HepG2 (cell line): ENCODE data around the gene PRELID1. TPM values are rescaled to one million over a fixed set of nuclear protein-coding genes. Genes with fewer than 3 reads are reported as not detected.

Source experiments
- ATAC-seq: fragments of 200-7000 bp; cut with Tn5 transposase; 3 replicates; pipeline ENCODE4 v1.9.1; 2020; ENCODE audit warnings: mild to moderate bottlenecking, moderate library complexity
- BruUV-seq: library from RNA; stranded (reverse); fragments of 400-500 nt; replicated peaks from 2 replicates; lab custom pipeline; 2021; lab: Mats Ljungman, UMichigan
- CTCF ChIA-PET: fragments of 300-600 bp; formaldehyde crosslinking; extraction: SDS; loops from one replicate; lab custom pipeline; 2021; ENCODE audit warnings: low total read pairs, inconsistent platforms, low intra/inter-chr PET ratio; lab: Yijun Ruan, JAX
- POLR2A ChIA-PET: fragments of 350-600 bp; sonication (Branson Sonifier 250); formaldehyde crosslinking; loops from one replicate; lab custom pipeline; 2020; ENCODE audit warnings: antibody characterized with exemption, inconsistent platforms; lab: Yijun Ruan, JAX
- DNase-seq: peaks from one replicate; pipeline ENCODE4 v3.0.0-alpha.2; 2015; ENCODE audit warnings: low spot score
- FAIRE-seq: peaks from 3 replicates; lab custom pipeline; 2011; peaks lifted over from hg19 to GRCh38; lab: Jason Lieb, UNC
- H2AFZ ChIP-seq: one replicate; pipeline ENCODE4 v1.6.1; 2011; ENCODE audit warnings: low read length, inconsistent platforms
- H3K27ac ChIP-seq: fragments of 300-600 bp; 3 replicates; pipeline ENCODE4 v1.8.0; 2011; ENCODE audit warnings: mixed run types, mild to moderate bottlenecking, mixed read lengths, low read length, inconsistent platforms; ENCODE audit not compliant: insufficient read depth; ENCODE audit errors: extremely low read length
- H3K27me3 ChIP-seq, 2 experiments: fragments of 200-600 bp in 1 of 2; 2 replicates in 1 of 2; 3 replicates in 1 of 2; pipeline versions ENCODE4 v1.6.0 to v1.8.0; 2011; ENCODE audit warnings: low read length in 2 of 2, mild to moderate bottlenecking in 2 of 2, moderate library complexity in 2 of 2, inconsistent platforms in 1 of 2; ENCODE audit not compliant: insufficient read depth in 2 of 2, control insufficient read depth in 1 of 2
- H3K36me3 ChIP-seq, 2 experiments: fragments of 200-600 bp in 1 of 2; replicated peaks in 1 of 2; 2 replicates in 1 of 2; 3 replicates in 1 of 2; pipeline versions ENCODE4 v1.5.1 to v1.8.0; 2011; ENCODE audit warnings: low read length in 2 of 2, inconsistent platforms in 1 of 2; ENCODE audit not compliant: insufficient read depth in 2 of 2, control insufficient read depth in 1 of 2
- H3K4me1 ChIP-seq: 2 replicates; pipeline ENCODE4 v1.5.1; 2012; ENCODE audit warnings: low read length, inconsistent platforms; ENCODE audit not compliant: insufficient read depth
- H3K4me2 ChIP-seq: 2 replicates; pipeline ENCODE4 v1.6.0; 2011; ENCODE audit warnings: low read depth, low read length, inconsistent platforms
- H3K4me3 ChIP-seq, 3 experiments: fragments of 200-600 bp in 1 of 3; sonication (generic), shearing (Covaris generic) in 1 of 3; replicated peaks in 1 of 3; 2 replicates each; pipeline ENCODE4 v1.5.1; 2011 to 2016; ENCODE audit warnings: low read length in 3 of 3, inconsistent platforms in 2 of 3, low read depth in 2 of 3, mild to moderate bottlenecking in 2 of 3, control low read depth in 1 of 3, mixed read lengths in 1 of 3; ENCODE audit not compliant: insufficient read depth in 1 of 3
- H3K79me2 ChIP-seq: one replicate; pipeline ENCODE4 v1.6.1; 2011; ENCODE audit warnings: low read length, inconsistent platforms; ENCODE audit not compliant: insufficient read depth
- H3K9ac ChIP-seq: 2 replicates; pipeline ENCODE4 v1.6.0; 2011; ENCODE audit warnings: mild to moderate bottlenecking, low read depth, low read length, inconsistent platforms; ENCODE audit not compliant: insufficient read depth
- H3K9me3 ChIP-seq: 2 replicates; pipeline ENCODE4 v1.5.1; 2012; ENCODE audit warnings: mild to moderate bottlenecking, low read length
- H4K20me1 ChIP-seq: 2 replicates; pipeline ENCODE4 v1.6.0; 2011; ENCODE audit warnings: inconsistent platforms, mild to moderate bottlenecking, low read length, moderate library complexity; ENCODE audit not compliant: insufficient read depth
- CEBPB ChIP-seq: IDR thresholded peaks from 2 replicates; pipeline ENCODE4 v1.6.1; 2011; ENCODE audit warnings: low read depth, low read length, improper control_type of control experiment, borderline replicate concordance
- FOSL1 ChIP-seq: sonication (generic); formaldehyde crosslinking; IDR thresholded peaks from 2 replicates; pipeline ENCODE4 v1.9.0; 2021; ENCODE audit warnings: missing genetic modification reagents, borderline replicate concordance
- KMT2B ChIP-seq: IDR thresholded peaks from 2 replicates; pipeline ENCODE4 v1.6.1; 2016; ENCODE audit warnings: missing genetic modification reagents, missing compliant biosample characterization
- MEF2D ChIP-seq: sonication (generic); formaldehyde crosslinking; IDR thresholded peaks from 2 replicates; pipeline ENCODE4 v1.5.1; 2020; ENCODE audit warnings: mild to moderate bottlenecking, missing genetic modification reagents
- RBFOX2 ChIP-seq: fragments of 200-400 bp; formaldehyde crosslinking; IDR thresholded peaks from 2 replicates; pipeline ENCODE4 v1.6.1; 2017; ENCODE audit warnings: low read depth, mild to moderate bottlenecking, low read length
- SOX13 ChIP-seq, 3 experiments: fragments of 450-650 bp in 1 of 3; sonication (generic) in 1 of 3; formaldehyde crosslinking in 1 of 3; IDR thresholded peaks in 2 of 3; conservative IDR thresholded peaks in 1 of 3; 2 replicates each; pipeline versions ENCODE4 v1.5.0 to v1.6.1; 2016 to 2020; ENCODE audit warnings: antibody characterized with exemption in 1 of 3, mild to moderate bottlenecking in 1 of 3, missing compliant biosample characterization in 1 of 3, missing genetic modification reagents in 1 of 3, moderate library complexity in 1 of 3
- ZNF431 ChIP-seq: sonication (generic); formaldehyde crosslinking; IDR thresholded peaks from 2 replicates; pipeline ENCODE4 v1.9.0; 2022; ENCODE audit warnings: missing genetic modification reagents, low read depth, mild to moderate bottlenecking, borderline replicate concordance
- ZNF44 ChIP-seq: sonication (generic); formaldehyde crosslinking; IDR thresholded peaks from 2 replicates; pipeline ENCODE4 v1.5.1; 2020; ENCODE audit warnings: mild to moderate bottlenecking, missing genetic modification reagents
- ZNF607 ChIP-seq: sonication (generic); formaldehyde crosslinking; IDR thresholded peaks from 2 replicates; pipeline ENCODE4 v1.5.1; 2020; ENCODE audit warnings: missing genetic modification reagents, mild to moderate bottlenecking, borderline replicate concordance
- ZNF652 ChIP-seq: IDR thresholded peaks from 2 replicates; pipeline ENCODE4 v1.6.1; 2016; ENCODE audit warnings: low read depth, borderline replicate concordance
- WGBS: methylation state at CpG from one replicate; pipeline ENCODE4 v1.1.6; 2017; ENCODE audit warnings: low lambda C conversion rate; 5-methylcytosine and 5-hydroxymethylcytosine counted together
- in situ Hi-C: cut with HindIII; loops from 2 replicates; pipeline ENCODE4 v1.10.0; 2017; ENCODE audit warnings: low pct_unique_long_range_greater_than_20kb; ENCODE audit not compliant: extremely low pct_ligation_motif_present
- intact Hi-C: fragments of 100-400 bp; cut with micrococcal nuclease; formaldehyde crosslinking; loops from one replicate; pipeline ENCODE4 v1.10.0; 2022; ENCODE audit not compliant: unreplicated experiment
- polyA plus RNA-seq, 8 experiments: library from polyadenylated mRNA; depleted of rRNA in 3 of 8; stranded (reverse) in 7 of 8; unstranded in 1 of 8; fragments of >200 nt; fragmentation: Illumina TruSeq in 4 of 8; extraction: Trizol in 4 of 8; gene quantifications; 2 replicates each; pipeline versions ENCODE4 v1.2.1 to v1.2.3, GENCODE V29; 2011 to 2016; ENCODE audit warnings: low read depth in 4 of 8, missing spikeins in 1 of 8, mixed read lengths in 1 of 8; ENCODE audit not compliant: insufficient read depth in 1 of 8
- total RNA-seq, 5 experiments: library from RNA; depleted of rRNA; stranded (reverse); fragments of >200 nt; fragmentation: Illumina TruSeq; extraction: Trizol; gene quantifications; 2 replicates each; pipeline ENCODE4 v1.2.3, GENCODE V29; 2016; ENCODE audit warnings: low read depth in 1 of 5
- TF ChIP-seq, protein P1 (sequence below): sonication (generic); formaldehyde crosslinking; conservative IDR thresholded peaks from 2 replicates; pipeline ENCODE4 v1.8.0; 2022; ENCODE audit warnings: mild to moderate bottlenecking, moderate library complexity, missing genetic modification reagents
- TF ChIP-seq, protein P2 (sequence below): sonication (generic); formaldehyde crosslinking; IDR thresholded peaks from 2 replicates; pipeline ENCODE4 v1.9.0; 2021; ENCODE audit warnings: missing genetic modification reagents, borderline replicate concordance
- TF ChIP-seq, protein P3 (sequence below): IDR thresholded peaks from 2 replicates; pipeline ENCODE4 v1.6.1; 2016; ENCODE audit warnings: missing compliant biosample characterization, missing genetic modification reagents, borderline replicate concordance
- TF ChIP-seq, protein P4 (sequence below), 2 experiments: fragments of 450-650 bp in 1 of 2; sonication (generic) in 1 of 2; formaldehyde crosslinking; IDR thresholded peaks; 2 replicates each; pipeline versions ENCODE4 v1.5.0 to v1.8.0; 2020 to 2022; ENCODE audit warnings: mild to moderate bottlenecking in 1 of 2, missing genetic modification reagents in 1 of 2

The PRELID1 gene
- total and polyA plus RNA-seq, 2 of the 13 experiments (the other 11 are each of a cell fraction or from before 2014, with no cell fraction given): 250 to 271 TPM

DNA sequence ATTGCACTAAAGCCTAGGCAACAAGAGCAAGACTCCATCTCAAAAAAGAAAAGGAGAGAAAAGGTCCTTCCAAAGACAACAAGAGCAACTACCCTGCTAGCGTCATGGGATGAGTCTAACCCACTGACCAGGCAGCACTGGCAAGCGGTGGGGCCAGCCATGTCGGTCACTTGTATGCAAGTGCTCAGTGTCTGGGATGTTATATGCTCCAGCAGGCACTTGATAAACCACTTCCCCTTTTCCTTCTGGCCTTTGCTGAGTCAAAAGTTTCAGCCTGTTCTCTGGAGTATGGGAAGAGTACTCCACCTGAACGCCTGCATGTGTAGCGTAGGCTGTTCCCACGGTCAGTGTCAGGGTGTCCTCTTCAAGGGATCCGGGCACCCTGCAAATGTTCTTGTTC lies 17.3 kb downstream of the PRELID1 start (continued):
- no peak for TF ChIP-seq ZNF431
- TF ChIP-seq, protein P1, sequence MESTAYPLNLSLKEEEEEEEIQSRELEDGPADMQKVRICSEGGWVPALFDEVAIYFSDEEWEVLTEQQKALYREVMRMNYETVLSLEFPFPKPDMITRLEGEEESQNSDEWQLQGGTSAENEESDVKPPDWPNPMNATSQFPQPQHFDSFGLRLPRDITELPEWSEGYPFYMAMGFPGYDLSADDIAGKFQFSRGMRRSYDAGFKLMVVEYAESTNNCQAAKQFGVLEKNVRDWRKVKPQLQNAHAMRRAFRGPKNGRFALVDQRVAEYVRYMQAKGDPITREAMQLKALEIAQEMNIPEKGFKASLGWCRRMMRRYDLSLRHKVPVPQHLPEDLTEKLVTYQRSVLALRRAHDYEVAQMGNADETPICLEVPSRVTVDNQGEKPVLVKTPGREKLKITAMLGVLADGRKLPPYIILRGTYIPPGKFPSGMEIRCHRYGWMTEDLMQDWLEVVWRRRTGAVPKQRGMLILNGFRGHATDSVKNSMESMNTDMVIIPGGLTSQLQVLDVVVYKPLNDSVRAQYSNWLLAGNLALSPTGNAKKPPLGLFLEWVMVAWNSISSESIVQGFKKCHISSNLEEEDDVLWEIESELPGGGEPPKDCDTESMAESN (CRISPR knock-in tag): no peak

DNA sequence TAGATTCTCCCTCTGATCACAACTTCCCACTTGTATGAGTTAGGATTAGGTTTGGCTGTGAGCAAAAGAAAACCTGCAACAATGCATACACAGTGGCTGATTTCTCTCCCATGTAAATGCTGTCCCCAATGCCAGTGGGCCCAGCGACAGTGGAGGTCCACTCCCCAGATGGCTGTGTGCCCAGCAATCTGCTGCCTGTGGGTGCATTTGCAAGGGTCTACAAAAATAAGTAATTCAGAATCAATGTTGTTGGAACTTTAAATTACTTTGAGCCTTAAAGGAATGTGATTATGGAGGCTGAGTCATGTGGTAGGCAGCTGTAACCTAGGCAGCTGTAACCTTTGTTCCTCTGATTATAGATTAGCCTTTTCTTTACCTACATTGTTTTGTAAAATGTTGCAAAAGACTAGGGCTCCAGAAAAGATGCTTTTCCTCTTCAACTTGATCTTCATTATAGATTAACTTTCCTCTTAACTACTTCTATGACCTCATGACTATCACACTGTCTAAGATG lies 22.3 kb downstream of the PRELID1 start:
- peak overlapping the region; percentile 95 for H3K4me2 ChIP-seq
- intact Hi-C loops: loop anchor here (5.0 kb wide), 1 partner anchor 121 kb away; the partner anchor contains the start of gene PRR7
- in situ Hi-C loops: no loop called here
- peak overlapping the region in 1 of 3 experiments; percentile 57; a peak in 4 of 6 replicates for H3K4me3 ChIP-seq
- peaks cover 2 to 21% of the 10 kb centered on the region in 2 experiments; a peak in 2 of 5 replicates for H3K36me3 ChIP-seq
- ChIA-PET CTCF (interaction anchor here (1.1 to 1.2 kb wide), 2 partner anchors 8 to 129 kb away, joined by 3 read pairs; no protein-coding TSS in a partner anchor), POLR2A (interaction anchor here (1.1 to 2.1 kb wide), 9 partner anchors 10 to 100 kb away, joined by 3 to 24 read pairs (median 10); partner anchors contain the start of genes GRK6 and LMAN2)
- WGBS: 0% methylated on average over 1 of the region's 1 CpG
- H3K27ac ChIP-seq: peak overlapping the region; percentile 98
- FAIRE-seq (peak; percentile 90), ATAC-seq (peak; percentile 82), DNase-seq (peak; percentile 87)
- H3K27me3 ChIP-seq: no peaks in the 10 kb centered on the region
- TSS peak; percentile 22 for BruUV-seq
- H2AFZ ChIP-seq: no peak overlapping the region
- H3K79me2 ChIP-seq: peaks cover 8% of the 10 kb centered on the region
- peak overlapping the region; percentile 71 for H3K9ac ChIP-seq
- peaks cover 61% of the 10 kb centered on the region for H3K4me1 ChIP-seq
- no peaks in the 10 kb centered on the region for H3K9me3 ChIP-seq
- no peaks in the 10 kb centered on the region for H4K20me1 ChIP-seq
- TF ChIP-seq CEBPB: peak; percentile 84
- TF ChIP-seq FOSL1 (CRISPR knock-in tag): peak; percentile 75; the same call in 1 of the 2 replicates
- TF ChIP-seq ZNF607: no peak
- TF ChIP-seq, protein P2, sequence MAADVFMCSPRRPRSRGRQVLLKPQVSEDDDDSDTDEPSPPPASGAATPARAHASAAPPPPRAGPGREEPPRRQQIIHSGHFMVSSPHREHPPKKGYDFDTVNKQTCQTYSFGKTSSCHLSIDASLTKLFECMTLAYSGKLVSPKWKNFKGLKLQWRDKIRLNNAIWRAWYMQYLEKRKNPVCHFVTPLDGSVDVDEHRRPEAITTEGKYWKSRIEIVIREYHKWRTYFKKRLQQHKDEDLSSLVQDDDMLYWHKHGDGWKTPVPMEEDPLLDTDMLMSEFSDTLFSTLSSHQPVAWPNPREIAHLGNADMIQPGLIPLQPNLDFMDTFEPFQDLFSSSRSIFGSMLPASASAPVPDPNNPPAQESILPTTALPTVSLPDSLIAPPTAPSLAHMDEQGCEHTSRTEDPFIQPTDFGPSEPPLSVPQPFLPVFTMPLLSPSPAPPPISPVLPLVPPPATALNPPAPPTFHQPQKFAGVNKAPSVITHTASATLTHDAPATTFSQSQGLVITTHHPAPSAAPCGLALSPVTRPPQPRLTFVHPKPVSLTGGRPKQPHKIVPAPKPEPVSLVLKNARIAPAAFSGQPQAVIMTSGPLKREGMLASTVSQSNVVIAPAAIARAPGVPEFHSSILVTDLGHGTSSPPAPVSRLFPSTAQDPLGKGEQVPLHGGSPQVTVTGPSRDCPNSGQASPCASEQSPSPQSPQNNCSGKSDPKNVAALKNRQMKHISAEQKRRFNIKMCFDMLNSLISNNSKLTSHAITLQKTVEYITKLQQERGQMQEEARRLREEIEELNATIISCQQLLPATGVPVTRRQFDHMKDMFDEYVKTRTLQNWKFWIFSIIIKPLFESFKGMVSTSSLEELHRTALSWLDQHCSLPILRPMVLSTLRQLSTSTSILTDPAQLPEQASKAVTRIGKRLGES (CRISPR knock-in tag): no peak
- peak; percentile 80 for TF ChIP-seq SOX13 (IDR thresholded peaks at IDR 0.05)
- TF ChIP-seq SOX13 (CRISPR knock-in tag; conservative IDR thresholded peaks at IDR 0.05 in 1 of 2, IDR thresholded peaks at IDR 0.05 in 1 of 2): peak in 1 of 2 experiments; percentile 96; a peak in 2 of 4 replicates
- no peak for TF ChIP-seq KMT2B (CRISPR knock-in tag)
- TF ChIP-seq, protein P3, sequence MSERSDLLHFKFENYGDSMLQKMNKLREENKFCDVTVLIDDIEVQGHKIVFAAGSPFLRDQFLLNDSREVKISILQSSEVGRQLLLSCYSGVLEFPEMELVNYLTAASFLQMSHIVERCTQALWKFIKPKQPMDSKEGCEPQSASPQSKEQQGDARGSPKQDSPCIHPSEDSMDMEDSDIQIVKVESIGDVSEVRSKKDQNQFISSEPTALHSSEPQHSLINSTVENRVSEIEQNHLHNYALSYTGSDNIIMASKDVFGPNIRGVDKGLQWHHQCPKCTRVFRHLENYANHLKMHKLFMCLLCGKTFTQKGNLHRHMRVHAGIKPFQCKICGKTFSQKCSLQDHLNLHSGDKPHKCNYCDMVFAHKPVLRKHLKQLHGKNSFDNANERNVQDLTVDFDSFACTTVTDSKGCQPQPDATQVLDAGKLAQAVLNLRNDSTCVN (CRISPR knock-in tag): peak; percentile 97
- TF ChIP-seq, protein P4, sequence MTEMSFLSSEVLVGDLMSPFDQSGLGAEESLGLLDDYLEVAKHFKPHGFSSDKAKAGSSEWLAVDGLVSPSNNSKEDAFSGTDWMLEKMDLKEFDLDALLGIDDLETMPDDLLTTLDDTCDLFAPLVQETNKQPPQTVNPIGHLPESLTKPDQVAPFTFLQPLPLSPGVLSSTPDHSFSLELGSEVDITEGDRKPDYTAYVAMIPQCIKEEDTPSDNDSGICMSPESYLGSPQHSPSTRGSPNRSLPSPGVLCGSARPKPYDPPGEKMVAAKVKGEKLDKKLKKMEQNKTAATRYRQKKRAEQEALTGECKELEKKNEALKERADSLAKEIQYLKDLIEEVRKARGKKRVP (CRISPR knock-in tag; IDR thresholded peaks at IDR 0.05): peak in 1 of 2 experiments; percentile 28; a peak in 1 of 4 replicates
- no peak for TF ChIP-seq ZNF44 (CRISPR knock-in tag)
- TF ChIP-seq MEF2D: no peak
- TF ChIP-seq RBFOX2: no peak
- peak; percentile 60 for TF ChIP-seq ZNF652 (CRISPR knock-in tag)
